ENCODE results near the gene GJB3.
A peak's percentile ranks its signal among the peaks of the same experiment; 100 is the strongest.
"Not testable (repeated sequence)": the region's sequence is repeated elsewhere in the genome, so short reads cannot be mapped to it uniquely, and the experiment has no call there.

Gene GJB3

GRCh38 chr1:34771573-34772371 is 9.2 kb upstream of the GJB3 start:
- DNase-seq (ENCODE audit: insufficient read length, low spot score) (no peak), FAIRE-seq (no peak)
- no peak for TF ChIP-seq SPI1 (IDR thresholded peaks at IDR 0.05; ENCODE audit: low read depth, low read length)
- no peak for TF ChIP-seq TAF1 (IDR thresholded peaks at IDR 0.05; ENCODE audit: low read depth, low read length)
- no peak for TF ChIP-seq POLR2A (IDR thresholded peaks at IDR 0.05; ENCODE audit: low read depth, low read length)
- no peak for TF ChIP-seq POU2F2 (IDR thresholded peaks at IDR 0.05; ENCODE audit: low read depth, low read length)
- no peak for TF ChIP-seq PAX5 (IDR thresholded peaks at IDR 0.05; ENCODE audit: insufficient read depth, low read length, severe bottlenecking)
- TF ChIP-seq POLR2AphosphoS5 (IDR thresholded peaks at IDR 0.05; ENCODE audit: low read depth, low read length): no peak

DNA sequence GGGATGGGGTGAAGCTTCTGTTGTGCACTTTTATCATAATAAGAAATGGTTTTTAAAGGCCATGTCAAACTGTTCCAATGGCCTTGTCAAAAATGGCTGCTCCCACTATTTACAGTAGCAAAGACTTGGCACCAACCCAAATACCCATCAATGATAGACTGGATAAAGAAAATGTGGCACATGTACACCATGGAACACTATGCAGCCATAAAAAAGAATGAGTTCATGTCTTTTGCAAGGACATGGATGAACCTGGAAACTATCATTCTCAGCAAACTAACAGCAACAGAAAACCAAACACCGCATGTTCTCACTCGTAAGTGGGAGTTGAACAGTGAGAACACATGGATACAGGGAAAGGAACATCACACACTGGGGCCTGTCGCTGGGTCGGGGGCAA is 7.9 kb upstream of the GJB3 start:
- not testable (repeated sequence) for FAIRE-seq; DNase-seq (ENCODE audit: insufficient read length, low spot score)

- TF ChIP-seq POLR2A (IDR thresholded peaks at IDR 0.05; ENCODE audit: low read depth, low read length) (no peak), SPI1 (IDR thresholded peaks at IDR 0.05; ENCODE audit: low read depth, low read length) (no peak), POU2F2 (IDR thresholded peaks at IDR 0.05; ENCODE audit: low read depth, low read length) (no peak), POLR2AphosphoS5 (IDR thresholded peaks at IDR 0.05; ENCODE audit: low read depth, low read length) (no peak), PAX5 (IDR thresholded peaks at IDR 0.05; ENCODE audit: insufficient read depth, low read length, severe bottlenecking) (no peak), TAF1 (IDR thresholded peaks at IDR 0.05; ENCODE audit: low read depth, low read length) (no peak)
- no peak for DNase-seq (ENCODE audit: insufficient read length, low spot score)
- no peak for FAIRE-seq
Observed at GRCh38 chr1:34774957-34775356, 6.1 kb upstream of the GJB3 start.

- TF ChIP-seq TAF1 (IDR thresholded peaks at IDR 0.05; ENCODE audit: low read depth, low read length): no peak
- TF ChIP-seq SPI1 (IDR thresholded peaks at IDR 0.05; ENCODE audit: low read depth, low read length): no peak
- DNase-seq (ENCODE audit: insufficient read length, low spot score): no peak
- FAIRE-seq: no peak
Observed at GRCh38 chr1:34776911-34777310, 4.1 kb upstream of the GJB3 start.

GRCh38 chr1:34777519-34778321 is 3.3 kb upstream of the GJB3 start:
- peak; percentile 43 for FAIRE-seq
- TF ChIP-seq POU2F2 (IDR thresholded peaks at IDR 0.05; ENCODE audit: low read depth, low read length) (no peak), POLR2AphosphoS5 (IDR thresholded peaks at IDR 0.05; ENCODE audit: low read depth, low read length) (no peak), POLR2A (IDR thresholded peaks at IDR 0.05; ENCODE audit: low read depth, low read length) (no peak)
- DNase-seq (ENCODE audit: insufficient read length, low spot score): no peak

DNA sequence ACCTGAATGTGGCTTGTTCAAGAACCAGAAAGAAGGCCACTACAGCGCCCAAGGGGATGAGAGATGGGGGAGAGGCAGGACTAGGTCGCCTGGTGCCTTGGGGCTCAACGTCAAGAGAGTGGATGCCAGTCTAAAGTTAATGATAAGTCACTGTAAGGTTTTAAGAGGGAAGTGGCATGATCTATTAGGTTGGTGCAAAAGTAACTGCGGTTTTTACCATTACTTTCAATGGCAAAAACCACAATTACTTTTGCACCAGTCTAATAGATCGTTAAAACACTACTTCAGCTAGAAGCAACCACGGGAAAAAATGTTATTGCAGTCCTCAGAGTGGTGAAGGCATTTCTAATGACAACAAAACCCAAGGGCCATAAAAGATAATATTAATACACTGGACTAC is 2.6 kb upstream of the GJB3 start:
- FAIRE-seq (no peak), DNase-seq (ENCODE audit: insufficient read length, low spot score) (no peak)
- TF ChIP-seq TAF1 (IDR thresholded peaks at IDR 0.05; ENCODE audit: low read depth, low read length): no peak
- TF ChIP-seq POU2F2 (IDR thresholded peaks at IDR 0.05; ENCODE audit: low read depth, low read length): no peak
- no peak for TF ChIP-seq POLR2A (IDR thresholded peaks at IDR 0.05; ENCODE audit: low read depth, low read length)
- no peak for TF ChIP-seq PAX5 (IDR thresholded peaks at IDR 0.05; ENCODE audit: insufficient read depth, low read length, severe bottlenecking)
- no peak for TF ChIP-seq POLR2AphosphoS5 (IDR thresholded peaks at IDR 0.05; ENCODE audit: low read depth, low read length)
- TF ChIP-seq SPI1 (IDR thresholded peaks at IDR 0.05; ENCODE audit: low read depth, low read length): no peak

GRCh38 chr1:34779005-34779404 is 2.0 kb upstream of the GJB3 start:
- TF ChIP-seq POLR2A (IDR thresholded peaks at IDR 0.05; ENCODE audit: low read depth, low read length) (no peak), POLR2AphosphoS5 (IDR thresholded peaks at IDR 0.05; ENCODE audit: low read depth, low read length) (no peak), SPI1 (IDR thresholded peaks at IDR 0.05; ENCODE audit: low read depth, low read length) (no peak), PAX5 (IDR thresholded peaks at IDR 0.05; ENCODE audit: insufficient read depth, low read length, severe bottlenecking) (no peak), POU2F2 (IDR thresholded peaks at IDR 0.05; ENCODE audit: low read depth, low read length) (no peak), TAF1 (IDR thresholded peaks at IDR 0.05; ENCODE audit: low read depth, low read length) (no peak)
- FAIRE-seq (no peak), DNase-seq (ENCODE audit: insufficient read length, low spot score) (no peak)

- DNase-seq (ENCODE audit: insufficient read length, low spot score) (no peak), FAIRE-seq (no peak)
- TF ChIP-seq POLR2AphosphoS5 (IDR thresholded peaks at IDR 0.05; ENCODE audit: low read depth, low read length) (no peak), POU2F2 (IDR thresholded peaks at IDR 0.05; ENCODE audit: low read depth, low read length) (no peak), TAF1 (IDR thresholded peaks at IDR 0.05; ENCODE audit: low read depth, low read length) (no peak), SPI1 (IDR thresholded peaks at IDR 0.05; ENCODE audit: low read depth, low read length) (no peak), PAX5 (IDR thresholded peaks at IDR 0.05; ENCODE audit: insufficient read depth, low read length, severe bottlenecking) (no peak), POLR2A (IDR thresholded peaks at IDR 0.05; ENCODE audit: low read depth, low read length) (no peak)
Observed at GRCh38 chr1:34779526-34779925, 1.5 kb upstream of the GJB3 start.

DNA sequence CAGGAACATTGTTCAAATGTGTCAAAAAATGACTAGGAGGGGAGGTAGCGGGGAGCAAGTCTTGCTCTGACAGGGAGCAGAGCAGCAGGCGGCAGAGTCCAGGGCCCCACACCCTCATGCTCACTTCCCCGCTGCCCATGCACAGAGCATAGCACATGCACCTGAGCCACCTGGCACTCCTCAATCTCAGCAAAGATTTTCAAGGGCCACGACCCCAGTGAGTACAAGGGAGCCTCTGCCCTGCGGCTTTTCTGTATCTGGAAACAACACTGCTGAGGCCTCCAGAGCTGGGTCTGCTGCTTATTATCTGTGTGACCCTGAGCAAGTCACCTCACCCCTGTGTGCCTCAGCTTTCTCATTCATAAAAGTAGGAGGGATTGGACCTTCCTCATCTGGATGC is 1.1 kb upstream of the GJB3 start:
- TF ChIP-seq PAX5 (IDR thresholded peaks at IDR 0.05; ENCODE audit: insufficient read depth, low read length, severe bottlenecking) (no peak), POU2F2 (IDR thresholded peaks at IDR 0.05; ENCODE audit: low read depth, low read length) (no peak), TAF1 (IDR thresholded peaks at IDR 0.05; ENCODE audit: low read depth, low read length) (no peak), POLR2AphosphoS5 (IDR thresholded peaks at IDR 0.05; ENCODE audit: low read depth, low read length) (no peak), POLR2A (IDR thresholded peaks at IDR 0.05; ENCODE audit: low read depth, low read length) (no peak), SPI1 (IDR thresholded peaks at IDR 0.05; ENCODE audit: low read depth, low read length) (no peak)
- DNase-seq (ENCODE audit: insufficient read length, low spot score) (no peak), FAIRE-seq (no peak)

DNA sequence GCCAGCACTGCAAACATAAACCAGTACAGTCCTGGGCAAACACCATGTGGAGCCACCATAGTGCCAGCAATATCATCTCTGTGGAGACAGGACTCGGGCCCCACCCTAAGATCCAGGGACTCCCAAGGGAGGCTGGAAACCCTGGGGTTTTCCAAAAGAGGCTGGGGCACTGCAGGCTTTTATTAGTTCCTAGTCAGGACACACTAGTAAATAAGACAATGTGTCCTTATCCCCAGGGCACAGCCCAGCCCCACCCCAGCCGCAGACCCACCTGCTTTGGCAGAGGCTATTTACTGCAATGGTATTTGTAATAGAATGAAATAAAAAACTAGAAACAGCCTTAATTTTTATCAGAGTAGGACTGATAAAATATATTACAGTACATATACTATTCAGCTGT is 486 bp upstream of the GJB3 start:
- DNase-seq (ENCODE audit: insufficient read length, low spot score) (no peak), FAIRE-seq (no peak)
- TF ChIP-seq POLR2A (IDR thresholded peaks at IDR 0.05; ENCODE audit: low read depth, low read length) (no peak), POLR2AphosphoS5 (IDR thresholded peaks at IDR 0.05; ENCODE audit: low read depth, low read length) (no peak), SPI1 (IDR thresholded peaks at IDR 0.05; ENCODE audit: low read depth, low read length) (no peak), POU2F2 (IDR thresholded peaks at IDR 0.05; ENCODE audit: low read depth, low read length) (no peak)
